ENCODE results near the gene CCDC33.

CCDC33 gene

DNA sequence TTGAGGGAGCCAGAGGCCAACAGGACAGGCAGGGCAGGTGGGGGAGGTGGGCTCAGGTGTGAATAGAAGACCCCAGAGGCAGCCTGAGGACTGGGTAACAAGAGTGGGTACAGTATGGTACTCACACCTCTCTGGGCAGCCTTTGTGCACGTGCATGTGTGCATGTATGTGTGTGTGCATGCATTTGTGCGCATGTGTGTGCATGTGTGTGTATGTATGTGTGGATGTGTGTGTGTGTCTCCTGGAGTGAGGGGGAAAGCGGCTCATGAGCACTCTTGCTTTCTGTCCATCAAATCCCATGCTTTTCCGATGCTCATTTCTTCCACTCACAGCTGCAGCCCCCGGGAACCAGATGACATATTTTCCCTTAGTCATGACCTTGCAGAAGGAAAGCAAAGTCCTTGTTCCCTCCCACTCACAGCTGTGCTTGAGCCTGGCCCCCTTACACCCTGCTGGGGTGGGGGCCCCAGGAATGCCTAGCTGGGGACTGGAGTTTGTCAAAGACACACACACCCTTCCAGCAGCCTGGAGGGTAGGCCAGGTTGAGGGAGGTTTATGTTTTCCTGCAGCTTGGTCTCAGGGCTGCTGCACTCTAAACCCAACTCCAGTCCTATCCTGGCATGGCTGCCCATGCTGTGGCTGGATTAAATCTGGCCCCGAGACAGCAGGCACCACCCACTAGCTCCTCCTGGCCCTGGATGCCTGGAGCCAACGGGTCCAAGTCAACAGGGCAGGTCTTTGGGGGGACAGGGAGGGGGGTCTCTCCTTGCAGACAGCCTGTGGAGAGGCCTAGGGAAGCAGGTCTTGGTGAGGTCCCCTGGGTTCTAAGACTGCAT lies 22.5 kb downstream of the CCDC33 start:
- no peak for DNase-seq (ENCODE audit: extremely low read depth in 1 of 2, low read depth in 1 of 2)

DNA sequence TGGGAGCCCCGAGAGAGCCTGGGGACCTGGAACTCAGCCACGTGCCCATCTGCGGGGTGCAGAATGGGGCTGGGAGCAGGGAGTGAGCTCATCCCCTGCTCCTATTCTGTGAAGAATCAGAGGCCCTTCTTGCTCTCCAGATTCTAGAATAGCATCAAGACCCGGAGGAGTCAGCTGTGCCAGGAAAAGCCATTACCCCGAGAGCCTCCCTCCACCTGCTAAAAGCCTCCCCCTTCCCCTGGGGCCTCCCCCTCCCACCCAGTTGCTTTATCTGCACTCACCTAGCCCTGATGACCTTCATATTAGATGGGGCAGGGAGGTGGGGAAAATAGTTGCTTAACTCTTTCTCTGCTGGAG lies 23.1 kb downstream of the CCDC33 start:
- no peak for DNase-seq (ENCODE audit: extremely low read depth in 1 of 2, low read depth in 1 of 2)

DNA sequence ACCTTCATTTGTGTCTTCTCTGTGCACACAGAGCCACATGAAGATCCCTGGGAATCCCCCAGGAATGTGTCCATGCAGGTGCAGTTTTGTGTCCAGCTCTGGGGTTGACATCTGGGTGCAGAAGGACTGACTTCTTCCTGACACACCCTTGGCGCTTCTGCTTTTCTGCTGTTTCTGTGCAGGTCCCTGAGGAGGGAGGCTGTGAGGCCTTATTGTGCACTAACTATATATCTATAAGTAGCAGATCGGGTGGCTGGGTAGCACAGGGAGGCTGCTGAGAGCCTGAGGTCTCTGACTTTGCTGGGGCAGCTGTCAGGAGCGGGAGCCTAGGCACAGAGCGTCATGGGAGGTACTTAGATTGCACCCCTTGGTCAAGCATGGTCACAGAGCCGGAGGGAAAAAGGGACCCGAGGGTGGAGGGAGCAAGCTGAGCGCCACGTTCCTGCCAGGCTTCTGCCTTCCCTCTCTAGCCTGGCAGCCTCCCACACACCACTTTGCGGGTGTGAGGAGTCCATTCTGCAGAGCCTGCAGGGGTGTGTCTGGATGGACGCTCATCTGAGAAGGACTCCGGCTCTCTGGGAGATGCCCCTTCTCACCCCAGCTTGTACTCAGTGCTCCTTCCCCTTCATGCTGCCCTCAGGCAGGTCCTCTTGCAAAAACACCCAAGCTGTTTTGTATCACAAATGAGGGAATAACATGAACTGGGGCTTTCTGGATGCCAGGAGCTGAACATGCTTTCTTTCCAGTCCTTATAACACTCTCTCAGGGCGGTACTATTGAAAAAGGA lies 23.9 kb downstream of the CCDC33 start:
- DNase-seq (ENCODE audit: extremely low read depth in 1 of 2, low read depth in 1 of 2), result no peak

DNA sequence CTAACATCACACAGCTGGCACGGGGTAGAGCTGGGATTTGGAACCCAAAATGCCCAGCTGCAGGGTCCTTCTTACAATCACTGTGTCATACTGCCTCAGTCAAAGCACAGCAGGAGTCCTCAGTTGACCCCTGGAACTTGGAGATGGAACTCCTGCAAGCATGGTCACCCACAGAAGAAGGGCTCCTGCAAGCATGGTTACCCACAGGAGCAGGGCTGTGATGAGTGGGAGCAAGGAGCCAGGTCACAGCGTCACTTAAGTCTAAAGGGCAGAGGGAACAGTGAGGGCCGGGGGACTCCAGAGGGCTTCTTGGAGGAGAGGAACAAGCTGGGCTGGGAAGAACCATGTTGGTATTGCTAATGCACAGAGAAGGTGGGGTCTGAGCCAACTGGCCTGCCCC lies 24.9 kb downstream of the CCDC33 start:
- DNase-seq (ENCODE audit: extremely low read depth in 1 of 2, low read depth in 1 of 2), result no peak

DNA sequence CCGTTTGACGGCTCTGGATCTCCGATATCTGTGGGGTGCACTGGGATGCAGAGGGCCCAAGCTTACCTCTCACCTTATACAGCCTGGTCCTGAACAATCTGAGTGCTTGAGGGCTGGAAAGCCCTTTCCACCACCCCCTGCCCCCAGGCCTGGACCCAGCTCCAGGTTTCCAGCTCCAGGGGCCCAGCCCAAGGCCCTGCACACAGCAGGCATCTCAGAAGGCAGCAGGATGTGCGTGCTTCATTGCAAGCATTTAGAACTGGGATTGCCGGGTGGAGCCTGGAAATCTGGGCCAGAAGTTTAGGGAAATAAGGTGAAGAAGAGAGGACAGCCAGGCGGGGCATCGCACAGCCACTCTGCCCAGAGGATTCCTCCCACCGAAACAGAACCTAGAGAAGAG lies 25.6 kb downstream of the CCDC33 start:
- DNase-seq (ENCODE audit: extremely low read depth in 1 of 2, low read depth in 1 of 2), result no peak

DNA sequence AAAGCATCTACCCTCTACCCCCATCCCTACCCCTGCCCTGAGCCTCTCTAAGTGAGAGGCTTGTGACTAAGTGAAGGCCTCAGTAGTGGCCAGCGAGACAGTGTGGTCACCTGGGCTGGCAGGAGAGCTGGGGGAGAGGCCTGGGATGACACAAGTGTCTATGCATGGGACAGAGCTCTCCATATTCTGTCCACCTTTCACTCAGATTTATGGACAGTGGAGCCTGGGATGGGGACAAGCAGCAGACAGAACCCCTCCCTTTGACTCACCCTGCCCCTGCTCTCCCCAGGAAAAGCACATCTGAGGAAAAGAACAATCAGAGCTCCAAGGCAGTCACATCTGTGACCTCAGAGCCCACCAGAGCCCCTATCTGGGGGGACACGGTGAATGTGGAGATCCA lies 26.0 kb downstream of the CCDC33 start:
- no peak for DNase-seq (ENCODE audit: extremely low read depth in 1 of 2, low read depth in 1 of 2)

DNA sequence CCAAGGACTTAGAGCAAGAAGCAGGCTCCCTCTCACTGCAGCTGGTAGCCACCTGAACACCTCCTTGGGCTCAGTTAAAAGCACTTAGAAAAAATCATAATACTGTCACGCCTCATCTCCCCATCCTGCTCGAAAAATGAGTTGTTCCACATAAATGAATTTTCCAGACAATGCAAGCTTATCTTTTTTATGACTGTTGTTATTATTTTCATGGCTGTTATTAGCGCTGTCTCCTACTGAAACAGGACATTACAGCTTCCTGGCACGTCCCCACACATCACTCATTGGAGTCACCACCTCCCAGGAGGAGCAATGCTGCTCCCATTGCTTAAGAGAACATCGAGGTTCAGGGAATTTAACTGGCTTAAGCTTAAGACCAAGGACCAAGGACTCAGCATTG lies 26.5 kb downstream of the CCDC33 start:
- DNase-seq (ENCODE audit: extremely low read depth in 1 of 2, low read depth in 1 of 2), result no peak

DNA sequence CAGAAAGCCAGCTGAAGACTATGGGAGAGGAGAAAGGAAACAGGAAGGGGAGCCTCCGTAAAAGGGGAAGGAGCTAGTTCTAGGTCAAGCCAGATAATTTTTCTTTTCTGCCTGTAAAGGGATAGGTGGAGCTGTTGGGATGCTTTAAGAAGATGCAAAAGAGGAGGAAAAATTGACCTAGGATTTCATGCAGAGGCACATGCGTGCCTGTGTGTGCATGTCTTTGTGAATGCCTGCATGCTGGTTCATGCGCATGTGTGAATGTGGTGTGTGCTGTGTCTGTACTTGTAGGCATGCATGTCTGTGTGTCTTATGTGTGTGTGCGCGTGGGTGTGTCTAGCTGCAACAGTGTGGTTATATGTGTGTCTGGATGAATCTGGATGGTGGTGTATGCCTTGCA lies 27.3 kb downstream of the CCDC33 start:
- DNase-seq (ENCODE audit: extremely low read depth in 1 of 2, low read depth in 1 of 2), result no peak

DNA sequence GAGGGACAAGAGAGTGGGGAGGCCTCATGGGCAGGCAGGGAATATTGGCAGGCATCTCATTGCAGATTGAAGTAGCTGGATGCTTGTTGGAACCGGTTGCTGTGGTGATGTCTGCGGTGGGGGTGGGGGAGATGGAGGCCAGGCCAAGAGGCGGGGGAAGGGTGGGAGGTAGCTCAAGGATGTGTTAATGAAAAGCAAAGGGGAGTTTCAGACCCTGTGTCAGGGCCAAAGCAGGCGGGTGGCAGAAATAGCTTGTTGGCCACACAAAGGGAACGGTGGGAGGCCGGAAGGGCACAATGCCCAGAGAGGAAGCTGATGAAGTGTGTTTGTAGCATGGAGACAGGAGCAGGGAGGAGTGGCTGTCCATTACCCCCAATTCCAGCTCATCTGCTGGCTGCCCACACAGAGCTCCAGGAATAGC lies 28.0 kb downstream of the CCDC33 start:
- no peak for DNase-seq (ENCODE audit: extremely low read depth in 1 of 2, low read depth in 1 of 2)

DNA sequence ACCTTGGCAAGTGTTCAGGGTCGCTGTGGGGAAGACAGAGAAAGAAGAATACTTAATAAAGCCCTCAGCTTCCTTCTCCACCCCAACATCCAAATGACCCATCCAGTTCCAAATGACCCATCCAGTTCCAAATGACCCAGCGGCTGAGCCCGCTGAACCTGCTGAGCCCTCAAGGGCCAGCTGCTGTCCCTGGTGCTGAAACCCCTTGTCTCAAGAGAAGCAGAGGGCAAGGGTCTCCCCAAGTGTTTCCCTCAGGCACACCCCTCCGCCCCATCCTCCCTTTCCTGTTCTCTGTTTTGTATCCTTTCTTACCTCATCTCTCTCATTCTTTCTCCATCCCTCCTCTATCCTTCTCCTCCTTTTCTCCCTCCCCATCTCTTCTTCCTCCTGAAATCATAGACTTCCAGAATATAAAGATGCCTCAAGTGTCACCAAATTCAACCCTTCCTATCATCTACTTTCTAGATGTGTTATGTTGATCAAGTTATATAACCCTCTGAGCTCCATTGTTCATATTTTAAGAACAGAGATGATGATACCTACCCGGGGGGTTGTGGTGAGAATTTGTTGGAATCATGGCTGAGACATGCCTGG lies 29.0 kb downstream of the CCDC33 start:
- no peak for DNase-seq (ENCODE audit: extremely low read depth in 1 of 2, low read depth in 1 of 2)

DNA sequence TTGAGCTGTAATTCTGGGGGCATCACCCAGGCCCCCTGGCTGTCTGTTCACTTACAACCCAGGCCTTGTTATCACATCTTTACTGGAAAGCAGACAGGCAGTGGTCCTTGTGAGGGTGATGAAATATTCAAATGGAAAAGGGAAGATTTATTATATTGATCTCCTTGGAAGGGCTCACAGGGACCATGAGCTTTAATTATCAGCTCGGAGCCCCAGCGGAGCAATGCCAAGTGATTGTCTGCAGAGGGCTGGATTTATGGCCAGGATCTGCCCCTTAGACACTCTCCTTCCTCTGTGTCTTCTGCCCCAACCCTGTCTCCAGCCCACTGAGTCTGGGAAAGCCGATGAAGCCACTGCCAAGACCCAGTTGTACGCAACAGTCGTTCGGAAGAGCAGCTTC lies 31.9 kb downstream of the CCDC33 start:
- DNase-seq (ENCODE audit: extremely low read depth in 1 of 2, low read depth in 1 of 2), result no peak

DNA sequence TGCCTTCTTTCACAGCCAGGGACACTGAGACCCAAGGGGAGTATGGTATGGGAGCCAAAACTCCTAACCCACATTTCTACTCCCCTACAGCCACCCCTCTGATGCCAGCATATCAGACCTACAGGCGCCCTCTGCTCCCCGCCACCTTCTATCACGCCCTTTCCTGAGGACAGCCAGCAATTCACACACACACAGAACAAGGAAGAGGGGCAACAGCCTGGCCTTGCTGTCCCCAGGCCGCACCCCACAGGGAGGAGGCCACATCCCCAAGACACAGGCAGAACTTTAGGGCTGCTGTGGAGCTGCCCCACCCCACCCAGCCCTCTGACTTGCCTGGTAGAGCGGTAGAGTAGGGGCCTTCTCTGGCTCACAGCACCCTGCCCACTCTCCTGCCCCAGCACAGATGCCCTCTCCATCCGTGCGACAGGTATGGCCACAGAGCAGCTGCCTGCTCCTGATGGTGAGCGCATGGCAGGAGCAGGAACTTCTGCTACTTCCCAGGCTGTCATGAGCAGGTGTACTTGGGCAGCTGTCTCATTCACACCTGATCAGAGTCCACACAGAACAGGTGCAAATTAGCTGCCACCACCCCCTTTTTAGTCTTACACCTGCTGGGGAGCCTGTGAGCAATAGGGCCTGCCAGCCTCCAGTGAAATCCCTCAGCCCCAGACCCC lies 33.4 kb downstream of the CCDC33 start:
- no peak for DNase-seq (ENCODE audit: extremely low read depth in 1 of 2, low read depth in 1 of 2)

DNA sequence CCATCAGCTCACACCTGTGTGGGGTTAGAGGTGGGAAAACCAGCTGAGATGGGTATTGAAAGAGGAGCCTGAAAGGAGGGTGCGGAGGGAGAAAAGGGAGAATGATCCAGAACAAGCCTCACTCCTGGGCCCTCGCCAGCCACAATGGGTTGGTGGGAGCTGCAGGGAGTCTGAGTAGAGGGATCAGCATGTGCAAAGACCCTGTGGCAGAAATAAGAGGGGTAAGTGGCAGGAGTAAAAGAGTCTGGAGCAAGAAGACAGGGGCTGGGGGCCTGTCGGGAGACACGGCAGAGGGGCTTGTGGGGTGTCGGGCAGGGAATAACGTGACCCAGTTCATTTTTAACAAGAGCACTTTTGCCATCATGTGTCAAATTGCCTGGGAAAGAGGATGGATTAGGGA lies 34.0 kb downstream of the CCDC33 start:
- no peak for DNase-seq (ENCODE audit: extremely low read depth in 1 of 2, low read depth in 1 of 2)

DNA sequence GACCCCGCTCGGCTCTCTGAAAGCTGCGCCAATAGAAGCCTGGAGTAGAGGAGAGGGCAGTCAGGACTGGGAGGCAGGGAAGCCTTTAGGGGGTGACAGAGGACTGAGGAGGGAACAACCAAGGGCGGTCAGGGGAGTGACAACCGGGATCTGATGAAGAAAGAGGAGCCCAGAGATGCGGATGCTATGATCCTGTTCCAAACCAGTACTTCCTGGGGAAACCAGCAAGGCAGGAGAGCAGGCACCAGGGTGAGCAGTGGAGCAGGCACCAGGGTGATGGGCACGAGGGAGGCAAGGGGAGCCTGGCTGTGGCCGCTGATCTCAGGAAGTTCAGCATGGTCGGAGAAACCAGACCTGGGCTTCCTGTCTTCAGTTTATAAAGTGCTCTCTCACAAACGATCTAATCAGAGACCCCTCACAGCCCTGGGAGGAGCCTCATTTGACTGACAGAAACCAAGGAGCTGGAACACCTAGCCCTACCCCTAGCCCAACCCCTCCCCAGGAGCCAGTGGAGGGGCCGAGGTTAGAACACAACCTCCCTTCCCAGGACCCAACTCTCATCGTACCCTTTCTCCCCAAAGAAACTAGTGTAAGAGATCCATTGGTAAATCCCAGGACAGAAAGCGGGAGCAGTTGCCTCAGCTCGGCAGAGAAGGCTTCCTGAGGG lies 34.9 kb downstream of the CCDC33 start:
- no peak for DNase-seq (ENCODE audit: extremely low read depth in 1 of 2, low read depth in 1 of 2)

DNA sequence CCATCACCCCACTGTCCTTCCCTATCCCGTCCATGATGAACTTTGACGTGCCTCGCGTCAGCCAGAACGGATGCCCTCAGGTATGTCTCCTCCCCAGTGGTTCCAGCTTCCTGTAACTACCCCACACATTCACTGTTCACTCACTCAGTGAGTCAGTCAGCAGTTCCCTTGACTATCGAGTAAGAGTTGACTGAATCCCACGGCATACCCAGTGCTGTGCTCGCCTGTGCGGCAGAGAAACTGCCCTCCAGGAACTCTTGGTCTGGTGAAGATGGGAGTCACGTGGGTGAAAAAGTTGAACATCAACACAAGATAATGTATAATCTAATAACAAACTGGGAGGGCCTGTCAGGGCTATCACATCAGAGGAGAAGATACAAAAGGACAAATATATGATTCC lies 36.7 kb downstream of the CCDC33 start:
- DNase-seq (ENCODE audit: extremely low read depth in 1 of 2, low read depth in 1 of 2), result no peak

DNA sequence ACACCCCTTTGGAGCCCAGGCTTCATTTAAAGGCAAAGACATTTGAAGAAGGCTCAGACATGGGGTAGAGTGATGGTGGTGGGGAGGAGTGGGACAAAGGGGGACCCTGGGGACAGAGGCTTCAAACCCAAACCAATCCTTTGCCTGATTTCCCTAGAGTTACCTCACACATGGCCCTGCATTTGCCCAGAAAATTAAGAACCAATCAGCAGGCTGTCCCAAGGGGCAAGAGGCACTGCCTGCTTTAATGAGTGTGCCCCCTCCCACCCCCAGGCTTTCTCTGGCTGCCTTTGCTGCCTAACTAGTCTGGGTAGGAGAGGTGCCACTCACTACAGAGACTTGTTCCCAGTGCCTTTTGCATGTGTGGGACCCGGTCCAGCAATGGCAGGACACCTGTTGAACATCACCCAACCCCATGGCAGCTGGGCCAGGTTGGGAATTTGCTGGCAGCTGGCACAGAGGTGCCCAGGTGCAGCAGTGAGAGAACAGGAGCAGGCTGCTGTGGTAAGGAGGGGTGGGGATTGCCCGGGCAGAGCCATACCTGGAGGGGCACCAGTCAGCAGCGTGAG lies 38.4 kb downstream of the CCDC33 start:
- no peak for DNase-seq (ENCODE audit: extremely low read depth in 1 of 2, low read depth in 1 of 2)

DNA sequence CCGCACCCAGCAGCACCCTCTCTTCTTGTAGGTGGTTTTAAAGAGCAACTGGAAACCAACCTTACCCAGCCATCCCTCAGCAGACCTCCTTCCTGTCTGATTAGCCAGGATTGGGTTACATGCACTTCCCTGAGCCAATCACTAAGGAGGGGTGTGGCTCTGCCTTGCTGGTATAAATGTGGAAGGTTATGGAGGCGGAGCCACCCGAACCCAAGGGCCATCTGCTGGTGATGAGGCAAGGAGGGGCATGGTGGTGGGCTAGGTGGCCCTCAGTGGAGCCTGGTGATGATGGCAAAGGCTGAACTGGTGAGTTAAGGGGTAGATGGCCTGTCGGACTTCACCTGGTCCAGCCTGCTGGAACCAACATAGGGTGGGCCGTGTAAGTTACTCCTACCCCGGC lies 39.8 kb downstream of the CCDC33 start:
- DNase-seq (ENCODE audit: extremely low read depth in 1 of 2, low read depth in 1 of 2), result no peak

DNA sequence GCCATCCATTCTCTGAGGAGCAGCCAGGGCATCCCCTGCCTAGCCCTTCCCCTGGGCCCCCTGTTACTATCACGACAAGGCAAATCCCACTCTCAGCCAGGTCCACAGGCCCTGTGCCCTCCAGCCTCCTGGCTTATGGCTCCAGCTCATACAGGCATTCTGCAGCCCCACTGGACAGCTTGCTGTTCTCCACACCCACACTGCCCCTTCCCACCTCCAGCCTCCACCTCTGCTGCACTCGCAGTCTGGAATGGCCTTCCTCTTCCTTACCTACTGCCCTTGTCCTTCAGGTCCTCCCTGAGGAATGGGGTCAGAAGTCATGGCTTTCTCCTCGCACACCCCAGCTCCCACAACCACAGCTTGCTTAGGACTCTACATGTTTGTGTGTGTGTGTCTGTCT lies 40.4 kb downstream of the CCDC33 start:
- DNase-seq (ENCODE audit: extremely low read depth in 1 of 2, low read depth in 1 of 2), result no peak

DNA sequence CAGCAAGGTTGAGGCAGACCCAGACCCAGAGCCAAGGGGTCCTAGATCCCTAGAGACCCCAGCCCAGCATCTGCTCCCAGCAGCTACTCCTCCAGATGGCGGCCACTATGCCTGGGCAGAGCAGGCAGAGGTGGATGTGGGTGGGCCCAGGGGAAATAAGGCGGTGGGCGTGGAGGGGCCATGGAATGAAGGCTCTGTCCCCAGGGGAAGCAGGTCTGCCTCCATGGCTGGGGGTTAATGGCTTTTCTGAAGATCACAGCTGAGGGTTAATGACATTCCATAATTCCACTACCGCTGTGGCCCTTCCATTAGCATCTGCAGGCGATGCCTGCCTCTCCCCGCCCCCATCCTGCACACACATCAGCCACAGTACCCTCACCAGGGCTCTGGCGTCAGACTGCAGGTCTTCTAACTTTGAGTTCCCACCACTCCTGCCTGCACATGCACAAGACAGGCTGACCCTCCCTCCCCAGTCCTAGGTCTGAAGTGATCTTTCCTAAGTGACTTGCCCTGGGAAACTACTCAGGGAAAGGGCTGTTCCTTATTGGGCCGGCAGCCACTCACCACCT lies 41.2 kb downstream of the CCDC33 start:
- DNase-seq (ENCODE audit: extremely low read depth in 1 of 2, low read depth in 1 of 2), result no peak

DNA sequence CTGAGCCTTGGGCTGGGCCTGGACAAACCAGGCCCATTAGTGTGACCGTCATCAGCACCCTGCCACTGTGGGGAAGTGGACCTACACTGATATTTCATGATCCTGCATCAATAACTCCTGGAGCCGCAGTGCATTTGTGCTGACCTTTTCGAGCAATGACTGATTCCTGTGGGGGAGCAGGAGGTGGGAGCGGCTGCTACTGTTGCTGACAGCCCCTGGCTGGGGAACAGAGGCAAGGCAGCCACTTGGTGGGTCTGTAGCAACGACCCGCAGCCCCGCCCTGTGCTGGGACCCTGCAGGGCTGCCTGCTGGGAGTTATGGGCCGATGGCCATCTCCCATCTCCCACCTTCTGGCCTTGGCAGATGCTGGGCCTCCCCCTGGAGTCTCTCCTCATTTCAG lies 42.1 kb downstream of the CCDC33 start:
- no peak for DNase-seq (ENCODE audit: extremely low read depth in 1 of 2, low read depth in 1 of 2)
